SIG-M5 (cell line): ENCODE data around the gene TMEM229B.
"Not testable (repeated sequence)": the region's sequence is repeated elsewhere in the genome, so short reads cannot be mapped to it uniquely, and the experiment has no call there.

Source experiments
- DNase-seq: peaks from one replicate; lab custom pipeline; 2025; lab: John Stamatoyannopoulos, UW

Gene TMEM229B

GRCh38 chr14:67453575-67454300, 34.8 kb downstream of the TMEM229B start:
- no peak for DNase-seq

DNA sequence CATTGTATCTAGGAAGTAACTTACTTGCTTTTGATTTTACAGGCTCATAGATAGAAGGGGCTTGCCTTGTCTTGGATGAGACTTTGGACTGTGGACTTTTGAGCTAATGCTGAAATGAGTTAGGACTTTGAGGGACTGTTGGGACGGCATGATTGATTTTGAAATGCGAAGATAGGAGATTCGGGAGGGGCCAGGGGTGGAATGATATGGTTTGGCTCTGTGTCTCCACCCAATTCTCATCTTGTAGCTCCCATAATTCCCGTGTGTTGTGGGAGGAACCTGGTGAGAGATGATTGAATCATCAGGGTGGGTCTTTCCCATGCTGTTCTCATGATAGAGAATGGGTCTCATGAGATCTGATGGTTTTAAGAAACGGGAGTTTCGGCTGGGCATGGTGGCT, 36.9 kb downstream of the TMEM229B start:
- not testable (repeated sequence) for DNase-seq

- no peak for DNase-seq
Observed at GRCh38 chr14:67449096-67449495, 39.4 kb downstream of the TMEM229B start.

GRCh38 chr14:67447033-67447381, 41.5 kb downstream of the TMEM229B start:
- DNase-seq = no peak

GRCh38 chr14:67446371-67447032, 42.0 kb downstream of the TMEM229B start:
- DNase-seq = no peak

DNA sequence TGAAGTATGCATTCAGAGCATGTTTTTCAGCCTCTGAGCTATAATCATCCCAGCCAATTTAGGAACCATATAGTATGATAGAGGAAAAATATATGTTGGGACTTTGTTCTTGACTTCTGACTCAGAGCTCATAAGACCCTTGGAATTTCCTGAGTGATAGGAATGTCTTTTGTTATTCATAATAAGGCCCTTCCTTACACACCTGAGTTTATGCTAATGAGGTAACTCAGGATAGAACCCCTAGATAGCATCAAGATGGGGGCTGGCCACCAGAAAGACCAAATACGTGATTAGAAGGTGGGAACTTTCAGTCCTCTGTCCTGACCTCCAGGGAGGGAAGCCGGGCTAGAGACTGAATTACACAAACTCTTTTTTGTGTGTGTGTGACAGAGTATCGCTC, 44.1 kb downstream of the TMEM229B start:
- no peak for DNase-seq

DNA sequence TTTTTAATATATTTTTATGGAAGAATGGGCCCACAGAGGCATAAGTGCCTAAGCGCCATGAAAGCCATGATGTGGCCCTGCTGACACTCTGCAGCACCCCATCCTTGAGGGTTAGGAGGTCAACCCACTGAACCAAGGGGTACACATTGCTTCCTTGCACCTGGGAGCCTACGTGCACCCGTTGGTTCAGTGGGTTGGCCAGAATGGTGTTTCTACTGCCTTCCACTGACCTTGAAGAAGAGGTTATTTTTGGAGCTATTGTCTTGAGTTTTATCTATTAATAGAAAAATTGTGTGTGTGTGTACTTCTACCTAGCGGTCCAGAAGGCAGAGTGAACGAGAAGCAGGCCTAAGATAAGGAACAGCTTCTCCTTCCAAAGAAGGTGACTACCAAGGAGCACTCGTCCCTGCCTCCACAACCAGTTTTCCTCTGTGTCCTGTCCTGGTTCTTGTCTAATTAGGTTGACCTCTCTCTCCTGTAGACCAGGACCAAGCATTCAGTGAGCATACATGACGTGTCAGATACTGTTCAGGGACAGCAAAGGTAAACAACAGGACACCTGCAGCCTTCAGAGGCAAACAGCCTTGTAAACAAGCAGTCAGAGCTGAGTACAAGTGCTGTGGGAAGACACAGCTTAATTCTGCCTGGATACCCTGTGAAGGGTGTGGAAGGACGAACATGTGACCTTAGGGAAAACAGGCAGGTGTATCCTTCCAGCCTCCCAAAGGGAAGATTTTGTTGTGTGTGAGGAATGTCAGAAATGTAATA, 46.2 kb downstream of the TMEM229B start:
- no peak for DNase-seq

DNA sequence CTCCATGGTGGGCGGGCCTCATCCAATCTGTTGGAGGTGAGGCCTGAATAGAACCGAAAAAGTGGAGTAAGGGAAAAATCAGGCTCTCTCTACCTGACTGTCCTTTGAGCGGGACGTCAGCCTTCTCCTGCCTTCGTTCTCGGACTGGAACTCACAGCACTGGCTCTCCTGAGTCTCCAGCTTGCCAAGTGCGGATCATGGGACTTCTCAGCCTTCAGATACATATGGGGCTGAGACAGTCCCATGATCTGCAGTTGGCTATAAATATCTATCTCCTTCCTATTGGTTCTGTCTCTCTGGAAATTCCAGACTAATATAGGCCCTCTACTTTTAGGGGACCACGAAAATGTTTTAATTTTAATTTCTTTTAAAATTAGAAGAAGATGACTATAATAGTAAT, 46.8 kb downstream of the TMEM229B start:
- no peak for DNase-seq

DNA sequence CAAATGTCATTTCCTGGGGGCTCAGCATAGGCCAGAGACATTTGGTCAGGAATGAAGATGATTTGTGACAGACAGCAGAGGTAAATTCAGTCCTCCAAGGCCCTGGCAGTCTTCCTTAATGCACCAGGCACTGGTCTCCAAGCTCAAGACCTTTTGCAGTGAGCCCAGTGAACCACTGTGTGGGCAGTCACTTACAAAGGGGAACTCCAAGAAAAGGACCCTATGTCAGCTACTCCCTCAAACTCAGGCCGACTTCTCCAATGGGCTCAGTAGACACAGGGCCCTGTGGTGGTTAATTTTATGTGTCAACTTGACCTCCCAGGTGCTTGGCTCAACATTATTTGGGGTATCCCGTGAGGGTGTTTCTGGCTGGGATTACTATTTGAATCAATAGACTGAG, 47.3 kb downstream of the TMEM229B start:
- DNase-seq = no peak

GRCh38 chr14:67440513-67440912, 48.0 kb downstream of the TMEM229B start:
- no peak for DNase-seq

- DNase-seq = no peak
Observed at GRCh38 chr14:67438969-67439368, 49.6 kb downstream of the TMEM229B start.

DNA sequence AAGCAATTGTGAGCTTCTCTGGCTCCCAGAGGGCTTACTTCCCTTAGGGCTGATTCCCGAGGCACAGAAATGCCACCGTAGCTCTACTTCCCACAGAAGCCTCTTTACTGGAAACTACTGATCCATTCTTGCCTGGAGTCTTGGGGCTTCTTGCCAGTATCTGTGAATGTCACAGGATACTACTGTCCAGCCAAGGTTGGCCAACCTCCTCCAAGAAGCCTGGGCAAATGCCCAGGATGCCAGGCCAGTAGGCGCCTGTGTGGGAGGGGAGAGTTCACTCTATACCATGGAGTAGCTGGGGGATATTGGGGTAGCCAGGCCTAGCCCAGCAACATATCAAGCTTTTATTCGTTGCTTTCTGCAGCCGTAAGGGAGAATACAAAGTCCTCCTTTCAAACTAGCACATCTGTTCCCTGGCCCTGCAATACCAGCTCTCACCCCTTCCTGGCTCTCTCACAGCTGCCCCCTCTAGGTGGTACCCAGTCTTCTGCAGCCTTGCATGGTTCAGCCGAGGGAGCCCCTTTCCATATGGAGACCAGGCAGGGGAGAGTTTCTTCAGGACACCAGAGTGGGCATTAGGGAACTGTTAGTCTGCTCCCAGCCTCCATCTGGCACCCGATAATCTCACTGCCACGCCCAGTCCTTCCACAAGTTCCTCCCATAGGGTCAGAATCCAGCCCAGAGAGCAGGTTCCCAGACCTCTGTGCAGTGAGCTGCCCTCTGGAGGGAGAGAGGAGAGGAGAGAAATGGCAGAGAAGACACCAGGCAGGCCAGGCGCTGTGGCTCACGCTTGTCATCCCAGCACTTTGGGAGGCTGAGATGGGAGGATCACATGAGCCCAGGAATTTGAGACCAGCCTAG, 52.3 kb downstream of the TMEM229B start:
- DNase-seq = no peak

DNA sequence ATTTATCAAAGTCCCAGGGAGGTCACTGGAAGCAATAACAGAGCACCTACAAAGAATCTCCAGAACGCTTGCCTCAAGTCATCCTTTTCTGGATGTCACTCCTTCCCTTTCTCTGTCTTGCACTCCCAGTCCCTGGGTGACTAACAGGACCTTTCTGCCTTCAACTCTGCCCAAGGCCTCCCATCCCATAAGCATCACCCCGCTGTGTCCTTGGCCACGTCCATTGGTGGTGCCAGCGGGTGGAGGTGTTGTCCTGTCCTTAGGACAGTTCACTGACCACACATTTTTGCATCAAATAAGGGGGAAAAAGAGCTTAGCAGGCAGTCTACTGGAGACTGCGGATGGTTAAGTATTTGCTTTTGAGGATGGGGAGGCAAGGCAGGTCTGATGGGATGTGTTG, 52.9 kb downstream of the TMEM229B start:
- DNase-seq = no peak

GRCh38 chr14:67432050-67432564, 56.4 kb downstream of the TMEM229B start:
- DNase-seq = no peak

GRCh38 chr14:67429510-67430205, 58.9 kb downstream of the TMEM229B start:
- DNase-seq = no peak

DNA sequence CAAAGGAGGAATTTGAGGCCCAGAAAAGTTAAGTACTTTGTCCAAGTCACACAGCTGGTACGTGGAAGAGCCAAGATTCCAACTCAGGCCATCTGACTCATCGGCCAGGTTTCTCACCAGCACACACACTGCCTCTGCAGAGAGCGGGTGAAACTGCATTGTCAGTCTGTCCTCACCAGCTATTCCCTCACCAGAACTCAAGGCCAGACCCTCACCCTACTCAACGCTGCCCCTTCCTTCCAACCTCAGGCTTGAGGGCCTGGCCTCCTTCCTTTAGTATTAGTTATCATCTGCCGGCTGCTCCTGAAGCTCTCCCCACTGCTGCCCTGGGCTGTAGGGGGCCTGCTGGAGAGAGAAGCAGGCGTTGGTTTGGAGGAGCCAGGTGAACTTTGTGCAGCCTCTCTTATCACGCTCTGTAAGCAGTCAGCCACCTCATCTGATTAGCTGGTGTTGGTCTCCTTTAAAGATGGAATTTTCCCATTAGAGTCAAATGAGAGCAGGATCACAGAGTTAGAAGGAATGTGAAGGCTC, 60.0 kb downstream of the TMEM229B start:
- DNase-seq = no peak

- no peak for DNase-seq
Observed at GRCh38 chr14:67426983-67427606, 61.4 kb downstream of the TMEM229B start.

DNA sequence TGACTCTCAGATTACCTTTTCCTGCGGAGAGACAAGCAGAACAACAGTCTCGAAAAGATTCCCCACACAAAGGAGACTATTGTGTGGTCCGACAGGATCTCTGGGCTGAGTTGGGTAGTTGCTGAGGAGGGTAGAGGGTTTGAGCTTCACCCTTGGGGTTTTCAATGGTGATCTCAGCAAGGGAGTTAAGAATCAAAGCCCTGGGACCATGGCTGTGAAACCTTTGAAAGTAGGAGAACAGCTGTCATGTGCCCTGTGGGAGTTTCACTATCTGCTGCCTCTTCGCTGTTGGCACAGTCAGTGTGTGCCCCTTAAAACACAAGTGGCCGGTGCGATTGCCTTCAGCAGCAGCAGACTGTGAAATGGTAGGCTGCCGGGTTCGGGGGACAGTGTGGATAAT, 62.4 kb downstream of the TMEM229B start:
- DNase-seq = no peak

- DNase-seq = no peak
Observed at GRCh38 chr14:67425608-67426007, 62.9 kb downstream of the TMEM229B start.

- DNase-seq = no peak
Observed at GRCh38 chr14:67424539-67424938, 64.0 kb downstream of the TMEM229B start.

- DNase-seq = peak; percentile 23
Observed at GRCh38 chr14:67423424-67423823, 65.1 kb downstream of the TMEM229B start.
